ENCODE results near the gene PLEKHG5. TPM values are rescaled to one million over a fixed set of nuclear protein-coding genes. Genes with fewer than 3 reads are reported as not detected.
"Not testable (repeated sequence)": the region's sequence is repeated elsewhere in the genome, so short reads cannot be mapped to it uniquely, and the experiment has no call there.

PLEKHG5 gene
- total RNA-seq, 1 donor: 11.2 TPM

DNA sequence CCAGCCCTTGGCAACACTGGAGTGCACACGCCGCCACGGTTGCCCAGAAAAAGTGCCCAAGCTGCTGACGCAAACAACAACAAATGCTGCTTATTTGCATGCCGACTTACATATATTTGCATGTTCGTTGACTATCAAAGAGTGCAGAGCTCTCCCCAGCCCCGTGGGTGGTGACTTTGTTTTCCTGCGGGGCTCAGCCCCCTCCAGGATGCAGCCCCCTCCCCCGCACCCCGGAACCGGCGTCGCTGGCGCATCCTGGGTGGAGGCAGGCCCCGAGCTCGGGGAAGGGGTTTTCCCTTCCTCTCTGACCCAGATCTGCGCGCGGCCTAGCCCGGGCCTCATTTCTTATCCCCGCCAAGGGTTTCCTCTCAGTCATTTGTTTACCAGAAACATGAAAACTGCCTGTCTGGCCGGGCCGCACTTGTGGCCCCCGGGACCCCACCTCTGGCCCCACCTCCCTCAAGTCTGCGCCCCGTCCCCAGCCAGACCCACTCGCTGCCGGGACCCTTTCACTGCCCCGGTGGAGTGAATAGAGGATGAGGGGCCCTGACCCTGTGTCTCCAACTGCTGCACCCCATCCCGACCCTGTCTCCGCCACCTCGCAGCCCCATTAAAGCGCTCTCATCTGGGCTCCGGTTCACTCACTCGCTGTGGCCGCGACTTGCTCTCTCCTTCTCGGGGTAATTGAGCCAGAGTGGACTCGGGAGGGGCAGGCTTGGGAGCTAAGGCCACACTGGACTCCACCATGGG lies 31.0 kb downstream of the PLEKHG5 start:
- peak overlapping the region; percentile 21 for H3K4me3 ChIP-seq (ENCODE audit: low read depth, low read length)
- peak; percentile 14 for DNase-seq (ENCODE audit: low read depth)
- TF ChIP-seq, protein P1, sequence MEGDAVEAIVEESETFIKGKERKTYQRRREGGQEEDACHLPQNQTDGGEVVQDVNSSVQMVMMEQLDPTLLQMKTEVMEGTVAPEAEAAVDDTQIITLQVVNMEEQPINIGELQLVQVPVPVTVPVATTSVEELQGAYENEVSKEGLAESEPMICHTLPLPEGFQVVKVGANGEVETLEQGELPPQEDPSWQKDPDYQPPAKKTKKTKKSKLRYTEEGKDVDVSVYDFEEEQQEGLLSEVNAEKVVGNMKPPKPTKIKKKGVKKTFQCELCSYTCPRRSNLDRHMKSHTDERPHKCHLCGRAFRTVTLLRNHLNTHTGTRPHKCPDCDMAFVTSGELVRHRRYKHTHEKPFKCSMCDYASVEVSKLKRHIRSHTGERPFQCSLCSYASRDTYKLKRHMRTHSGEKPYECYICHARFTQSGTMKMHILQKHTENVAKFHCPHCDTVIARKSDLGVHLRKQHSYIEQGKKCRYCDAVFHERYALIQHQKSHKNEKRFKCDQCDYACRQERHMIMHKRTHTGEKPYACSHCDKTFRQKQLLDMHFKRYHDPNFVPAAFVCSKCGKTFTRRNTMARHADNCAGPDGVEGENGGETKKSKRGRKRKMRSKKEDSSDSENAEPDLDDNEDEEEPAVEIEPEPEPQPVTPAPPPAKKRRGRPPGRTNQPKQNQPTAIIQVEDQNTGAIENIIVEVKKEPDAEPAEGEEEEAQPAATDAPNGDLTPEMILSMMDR (IDR thresholded peaks at IDR 0.05; ENCODE audit: insufficient read depth, low read depth, low read length): no peak

DNA sequence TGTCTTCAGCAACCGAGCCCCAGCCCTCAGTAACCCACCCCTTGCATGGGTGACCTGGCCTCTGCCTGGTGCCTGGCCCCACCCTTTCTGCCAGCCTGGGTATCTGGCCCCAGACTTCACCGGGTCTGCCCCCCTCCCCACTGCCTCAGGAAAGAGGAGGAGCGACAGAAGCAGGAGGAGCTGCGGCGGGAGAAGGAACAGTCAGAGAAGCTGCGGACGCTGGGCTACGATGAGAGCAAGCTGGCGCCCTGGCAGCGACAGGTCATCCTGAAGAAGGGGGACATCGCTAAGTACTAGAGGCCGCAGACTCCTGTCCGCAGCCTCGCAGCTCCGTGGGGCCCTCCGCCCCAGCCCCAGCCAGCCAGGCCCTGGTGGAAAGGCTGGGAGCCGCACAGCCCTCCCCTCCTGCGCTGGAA lies 31.6 kb downstream of the PLEKHG5 start:
- no peak overlapping the region for H3K4me3 ChIP-seq (ENCODE audit: low read depth, low read length)
- no peak for DNase-seq (ENCODE audit: low read depth)
- TF ChIP-seq, protein P1 (IDR thresholded peaks at IDR 0.05; ENCODE audit: insufficient read depth, low read depth, low read length): no peak

DNA sequence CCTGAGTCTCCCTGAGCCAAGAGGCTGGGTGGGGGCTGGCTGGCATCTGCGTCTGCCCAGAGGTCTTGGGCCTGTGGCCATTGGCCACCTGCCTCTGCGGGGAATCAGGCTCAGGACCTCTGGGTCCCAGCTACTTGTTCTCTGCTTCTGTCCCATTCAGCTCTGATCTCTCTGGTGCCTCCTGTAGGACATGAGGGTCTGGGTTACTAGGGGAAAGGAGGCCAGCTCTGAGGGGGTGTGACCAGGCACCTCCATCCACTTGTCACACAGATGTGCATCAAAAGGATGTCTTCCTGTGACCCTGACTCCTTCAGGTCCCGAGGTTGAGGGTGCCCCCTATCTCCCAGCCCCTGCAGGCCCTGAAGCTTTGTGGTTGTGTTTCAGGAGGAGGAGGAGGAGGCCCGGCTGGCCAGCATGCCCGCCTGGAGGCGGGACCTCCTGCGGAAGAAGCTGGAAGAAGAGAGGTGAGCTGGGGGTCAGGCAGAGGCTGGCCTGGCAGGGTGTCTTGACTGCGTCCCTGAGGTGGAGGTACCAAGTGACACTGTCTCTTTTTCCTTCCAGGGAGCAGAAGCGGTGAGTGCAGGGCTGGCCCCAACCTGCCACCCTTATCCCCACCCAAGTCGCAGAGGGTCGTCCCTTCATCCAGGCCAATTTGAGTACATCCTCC lies 34.5 kb downstream of the PLEKHG5 start:
- no peak overlapping the region for H3K4me3 ChIP-seq (ENCODE audit: low read depth, low read length)
- TF ChIP-seq, protein P1 (IDR thresholded peaks at IDR 0.05; ENCODE audit: insufficient read depth, low read depth, low read length): no peak
- DNase-seq (ENCODE audit: low read depth): no peak

DNA sequence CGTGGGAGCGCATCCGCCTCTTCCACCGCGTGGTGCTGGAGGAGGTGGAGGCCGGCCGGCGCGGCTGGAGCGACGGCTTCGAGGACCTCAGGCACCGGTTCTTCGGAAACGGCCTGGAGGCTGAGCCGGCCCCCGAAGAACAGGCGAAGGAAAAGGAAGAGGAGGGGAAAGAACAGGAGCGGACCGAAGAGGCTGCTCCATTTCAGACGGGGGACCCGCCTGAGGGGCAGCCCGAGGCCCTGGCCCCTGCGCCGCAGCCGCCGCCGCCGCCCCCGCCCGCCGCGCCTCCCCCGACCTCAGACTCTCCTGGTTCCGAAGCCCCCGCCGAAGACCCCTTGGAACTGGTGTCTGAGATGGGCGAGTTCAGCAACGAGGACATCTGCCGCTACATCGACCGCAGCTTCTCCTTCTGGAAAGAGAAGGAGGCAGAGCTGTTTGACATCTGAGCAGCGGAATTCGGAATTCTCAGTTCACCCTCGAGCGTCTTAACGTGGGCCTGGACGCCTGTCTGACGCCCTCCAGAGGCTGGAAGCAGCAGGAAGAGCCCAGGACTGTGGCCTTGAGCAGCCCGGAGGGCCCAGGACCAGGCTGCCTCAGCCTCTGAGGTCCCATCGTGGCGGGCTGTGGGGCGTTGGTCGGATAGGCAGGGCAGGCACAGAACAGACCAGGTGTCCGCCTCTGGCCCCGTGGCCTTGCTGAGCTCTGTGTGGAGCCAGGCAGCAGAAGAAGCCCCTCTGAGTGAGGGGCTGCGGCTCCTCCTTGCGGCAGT lies 35.5 kb downstream of the PLEKHG5 start:
- not testable (repeated sequence) for DNase-seq (ENCODE audit: low read depth); H3K4me3 ChIP-seq (ENCODE audit: low read depth, low read length)

DNA sequence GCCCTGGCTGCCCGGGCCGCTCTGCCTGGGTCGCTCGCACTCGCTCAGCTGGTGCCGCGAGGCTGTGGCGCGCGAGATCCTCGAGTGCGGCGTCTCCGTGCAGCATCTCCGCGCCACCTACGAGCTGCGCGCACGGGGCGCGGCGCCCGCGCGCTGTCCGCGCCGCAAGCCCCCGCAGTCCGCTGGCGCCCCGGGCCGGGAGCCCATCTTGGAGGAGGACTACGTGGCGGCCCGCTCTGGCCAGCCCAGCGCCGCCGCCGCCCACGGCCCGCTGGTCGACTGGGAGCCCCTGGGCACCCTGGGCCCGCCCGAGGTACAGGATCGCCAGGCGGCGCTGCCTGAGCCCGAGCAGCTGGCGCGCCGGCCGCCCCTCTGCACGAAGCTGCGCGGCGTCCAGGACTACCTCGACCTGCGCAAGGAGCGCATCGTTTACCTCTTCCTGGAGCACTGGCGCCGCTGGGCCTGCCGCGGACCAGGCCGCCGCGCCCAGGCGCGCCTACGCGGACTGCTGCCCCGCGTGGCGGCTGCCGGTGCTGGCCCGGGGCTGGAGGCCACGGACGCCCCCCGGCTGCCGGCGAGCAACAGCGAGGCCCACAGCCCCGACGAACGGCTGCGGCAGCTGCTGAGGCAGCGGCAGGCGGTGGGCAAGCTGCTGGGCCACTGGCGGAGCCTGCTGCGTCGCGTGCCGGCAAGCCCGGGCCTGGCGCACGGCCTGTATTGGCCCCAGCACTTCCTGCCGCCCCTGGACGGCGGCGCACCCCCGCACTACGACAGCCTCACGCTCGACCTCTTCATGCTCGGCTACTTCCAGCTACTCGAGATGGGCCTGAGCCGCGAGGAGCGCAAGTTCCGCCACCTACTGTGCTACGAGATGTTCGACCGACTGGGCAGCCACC lies 36.4 kb downstream of the PLEKHG5 start:
- no peak for DNase-seq (ENCODE audit: low read depth)
- no peak overlapping the region for H3K4me3 ChIP-seq (ENCODE audit: low read depth, low read length)
- TF ChIP-seq, protein P1 (IDR thresholded peaks at IDR 0.05; ENCODE audit: insufficient read depth, low read depth, low read length): no peak

DNA sequence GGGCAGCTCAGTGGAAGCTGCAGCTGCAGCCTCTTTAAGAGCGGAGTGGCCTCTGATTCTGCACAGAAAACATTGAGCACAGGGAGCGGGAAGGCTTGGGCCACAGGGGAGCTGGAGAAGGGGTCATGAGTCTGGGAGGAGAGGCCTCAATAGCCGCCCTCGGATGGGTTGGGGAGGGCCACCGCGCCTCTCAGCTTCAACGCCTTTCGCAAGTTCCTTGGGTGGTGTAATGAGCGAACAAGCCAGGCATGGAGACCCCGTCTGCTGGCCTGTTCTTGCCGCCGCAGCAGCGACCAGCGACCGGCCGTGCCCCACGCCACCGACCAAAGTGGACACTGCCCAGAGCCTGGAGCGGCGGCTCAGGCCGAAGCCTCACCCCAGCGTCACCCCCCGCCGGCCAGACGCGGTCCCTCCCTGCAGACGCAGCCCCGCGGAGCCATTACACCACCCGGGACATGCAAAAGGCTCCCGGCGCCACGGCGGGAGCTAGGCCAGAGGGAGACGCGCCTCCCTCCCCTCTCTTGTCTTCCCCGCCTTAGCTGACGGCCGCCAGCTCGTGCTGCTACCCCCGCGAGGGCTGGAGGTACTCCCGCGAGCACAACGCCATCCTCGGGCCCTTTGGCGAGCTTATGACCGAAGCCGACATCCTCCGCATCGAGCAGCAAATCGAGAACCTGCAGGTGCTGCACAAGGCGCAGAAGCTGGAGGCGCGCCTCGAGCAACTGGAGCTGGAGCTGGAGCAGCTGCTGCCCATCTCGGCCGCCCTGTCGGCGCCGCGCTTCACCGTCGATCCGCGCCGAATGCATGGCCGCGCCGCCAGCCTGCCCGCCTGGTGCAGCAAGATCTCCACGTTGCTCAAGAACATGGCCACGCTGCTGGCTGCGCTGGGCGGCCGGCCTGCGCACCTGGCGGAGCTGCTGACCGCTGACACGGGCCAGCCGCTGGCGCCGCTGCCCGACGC lies 37.3 kb downstream of the PLEKHG5 start:
- peak; percentile 6 for DNase-seq (ENCODE audit: low read depth)
- not testable (repeated sequence) for H3K4me3 ChIP-seq (ENCODE audit: low read depth, low read length)
